Liver (tissue), 9 donors: ENCODE data around the gene KCNIP1. TPM values are rescaled to one million over a fixed set of nuclear protein-coding genes. Genes with fewer than 3 reads are reported as not detected.

Source experiments
- DNase-seq: peaks from one replicate; pipeline ENCODE4 v3.0.0-alpha.2; 2017; ENCODE audit warnings: low spot score
- H3K27ac ChIP-seq, 2 donors: one replicate each; pipeline ENCODE4 v1.7.0; 2013; ENCODE audit warnings: inconsistent platforms in 2 of 2, low read length in 2 of 2, control low read depth in 1 of 2, low read depth in 1 of 2, mild to moderate bottlenecking in 1 of 2
- H3K27me3 ChIP-seq, 4 donors: one replicate each; pipeline versions ENCODE4 v1.6.1 to v1.7.0; 2013; ENCODE audit warnings: low read length in 3 of 4, inconsistent platforms in 1 of 4, mild to moderate bottlenecking in 1 of 4, moderate library complexity in 1 of 4; ENCODE audit not compliant: control insufficient read depth in 4 of 4, insufficient read depth in 4 of 4
- H3K36me3 ChIP-seq, 4 donors: one replicate each; pipeline versions ENCODE4 v1.6.1 to v1.7.0; 2013; ENCODE audit warnings: low read length in 3 of 4, mild to moderate bottlenecking in 3 of 4, low read depth in 1 of 4, moderate library complexity in 1 of 4; ENCODE audit not compliant: control insufficient read depth in 4 of 4, insufficient read depth in 3 of 4
- H3K4me1 ChIP-seq, 4 donors: one replicate each; pipeline versions ENCODE4 v1.6.1 to v1.7.0; 2013; ENCODE audit warnings: low read length in 3 of 4, mild to moderate bottlenecking in 3 of 4, moderate library complexity in 1 of 4; ENCODE audit not compliant: control insufficient read depth in 4 of 4, insufficient read depth in 4 of 4
- H3K4me3 ChIP-seq, 3 donors: one replicate each; pipeline versions ENCODE4 v1.6.1 to v1.7.0; 2013; ENCODE audit warnings: low read length in 3 of 3, control low read depth in 1 of 3, low read depth in 1 of 3, mild to moderate bottlenecking in 1 of 3
- H3K9ac ChIP-seq, 2 donors: one replicate each; pipeline ENCODE4 v1.7.0; 2013; ENCODE audit warnings: low read length in 2 of 2, mild to moderate bottlenecking in 2 of 2, moderate library complexity in 2 of 2, control low read depth in 1 of 2, low read depth in 1 of 2
- H3K9me3 ChIP-seq, 4 donors: one replicate each; pipeline versions ENCODE4 v1.6.1 to v1.7.0; 2013; ENCODE audit warnings: low read length in 3 of 4; ENCODE audit not compliant: control insufficient read depth in 4 of 4
- ATF3 ChIP-seq: IDR thresholded peaks from 2 replicates; pipeline ENCODE4 v1.6.1; 2016; ENCODE audit warnings: antibody characterized with exemption
- CTCF ChIP-seq: fragments of 150-350 bp; IDR thresholded peaks from 2 replicates; pipeline ENCODE4 v1.5.1; 2017; ENCODE audit warnings: improper control_type of control experiment, low read depth, low read length; ENCODE audit not compliant: missing input control
- EGR1 ChIP-seq, 2 donors: IDR thresholded peaks; 2 replicates each; pipeline ENCODE4 v1.6.1; 2016 to 2018; ENCODE audit warnings: antibody characterized with exemption in 2 of 2, low read depth in 2 of 2
- FOXA1 ChIP-seq: IDR thresholded peaks from 2 replicates; pipeline ENCODE4 v1.6.1; 2016; ENCODE audit warnings: antibody characterized with exemption
- FOXA2 ChIP-seq: IDR thresholded peaks from 2 replicates; pipeline ENCODE4 v1.6.1; 2016; ENCODE audit warnings: antibody characterized with exemption
- GABPA ChIP-seq, 2 donors: IDR thresholded peaks in 1 of 2; conservative IDR thresholded peaks in 1 of 2; 2 replicates each; pipeline ENCODE4 v1.6.1; 2016; ENCODE audit warnings: antibody characterized with exemption in 2 of 2, mild to moderate bottlenecking in 1 of 2, moderate library complexity in 1 of 2
- HNF4A ChIP-seq, 2 donors: conservative IDR thresholded peaks; 2 replicates each; pipeline ENCODE4 v1.6.1; 2016; ENCODE audit warnings: antibody characterized with exemption in 2 of 2, mild to moderate bottlenecking in 2 of 2
- MAX ChIP-seq: IDR thresholded peaks from 2 replicates; pipeline ENCODE4 v1.6.1; 2016; ENCODE audit warnings: antibody characterized with exemption
- NR2F2 ChIP-seq: IDR thresholded peaks from 2 replicates; pipeline ENCODE4 v1.6.1; 2016; ENCODE audit warnings: antibody characterized with exemption
- REST ChIP-seq: IDR thresholded peaks from 2 replicates; pipeline ENCODE4 v1.6.1; 2016; ENCODE audit warnings: antibody characterized with exemption, mild to moderate bottlenecking
- RXRA ChIP-seq, 2 donors: IDR thresholded peaks; 2 replicates each; pipeline ENCODE4 v1.6.1; 2017 to 2018; ENCODE audit warnings: antibody characterized with exemption in 2 of 2, mild to moderate bottlenecking in 1 of 2
- ZBTB33 ChIP-seq: IDR thresholded peaks from 2 replicates; pipeline ENCODE4 v1.6.1; 2016; ENCODE audit warnings: antibody characterized with exemption
- WGBS: extraction: QIAGEN DNeasy Blood & Tissue Kit; methylation state at CpG from one replicate; pipeline ENCODE4 v1.1.7; 2013; 5-methylcytosine and 5-hydroxymethylcytosine counted together
- polyA plus RNA-seq, 2 donors: library from polyadenylated mRNA; stranded (reverse) in 1 of 2; unstranded in 1 of 2; fragments of 200-250 nt in 1 of 2; fragments of >200 nt in 1 of 2; fragmentation: Nextera tagmentation in 1 of 2; extraction: Ambion mirVana in 1 of 2; gene quantifications; one replicate each; pipeline versions ENCODE4 v1.2.1 to v1.2.3, GENCODE V29; 2013 to 2015
- total RNA-seq, 2 donors: library from RNA; depleted of rRNA; stranded (reverse); fragments of >200 nt; gene quantifications; one replicate each; pipeline ENCODE4 v1.2.3, GENCODE V29; 2014
- donor health status: healthy.
- donor health status: healthy.
- donor health status: healthy.
- donor health status: healthy.
- donor health status: healthy.

The KCNIP1 gene
- total and polyA plus RNA-seq, 4 donors: 0.08 to 0.23 TPM; not detected in 2

- no peaks in the 10 kb centered on the region for H3K36me3 ChIP-seq
Observed at GRCh38 chr5:170584003-170584402, 80.2 kb downstream of the KCNIP1 start.

GRCh38 chr5:170584450-170585058 is 80.7 kb downstream of the KCNIP1 start:
- Histone ChIP-seq H3K9me3 (peaks cover 0 to 1% (median 0%) of the 10 kb centered on the region in 4 donors), H3K9ac (no peak overlapping the region), H3K4me3 (no peak overlapping the region), H3K36me3 (no peaks in the 10 kb centered on the region), H3K27me3 (peaks cover 0 to 8% (median 0%) of the 10 kb centered on the region in 4 donors), H3K4me1 (no peaks in the 10 kb centered on the region), H3K27ac (no peak overlapping the region)
- WGBS: 49% methylated on average over 7 of the region's 7 CpGs
- no peak for DNase-seq
- TF ChIP-seq ATF3 (no peak), HNF4A (conservative IDR thresholded peaks at IDR 0.05) (no peak), EGR1 (IDR thresholded peaks at IDR 0.05; ENCODE audit: low read depth in 2 of 2) (no peak), FOXA1 (no peak), NR2F2 (no peak), MAX (no peak), CTCF (no peak), REST (no peak), GABPA (IDR thresholded peaks at IDR 0.05 in 1 of 2, conservative IDR thresholded peaks at IDR 0.05 in 1 of 2) (no peak), RXRA (IDR thresholded peaks at IDR 0.05) (no peak)

More at GRCh38 chr5:170584003-170584402, 80.2 kb downstream of the KCNIP1 start:
- Histone ChIP-seq H3K27me3 (peaks cover 0 to 10% (median 0%) of the 10 kb centered on the region in 4 donors), H3K4me1 (no peaks in the 10 kb centered on the region), H3K9ac (no peak overlapping the region), H3K9me3 (peaks cover 0 to 7% (median under 1%) of the 10 kb centered on the region in 4 donors), H3K4me3 (no peak overlapping the region), H3K27ac (no peak overlapping the region)
- 65% methylated on average over 4 of the region's 4 CpGs for WGBS
- no peak for DNase-seq
- no peak for TF ChIP-seq ZBTB33
- no peak for TF ChIP-seq HNF4A (conservative IDR thresholded peaks at IDR 0.05)
- TF ChIP-seq GABPA (IDR thresholded peaks at IDR 0.05 in 1 of 2, conservative IDR thresholded peaks at IDR 0.05 in 1 of 2): no peak
- no peak for TF ChIP-seq REST
- TF ChIP-seq FOXA2: no peak
